Measurements from ENCODE around the gene ACBD5.
"Not testable (repeated sequence)": the region's sequence is repeated elsewhere in the genome, so short reads cannot be mapped to it uniquely, and the experiment has no call there.

The ACBD5 gene

GRCh38 chr10:27237531-27237930, 3.1 kb downstream of the ACBD5 start:
- DNase-seq: not testable (repeated sequence)

GRCh38 chr10:27236589-27237128, 3.9 kb downstream of the ACBD5 start:
- not testable (repeated sequence) for DNase-seq

DNA sequence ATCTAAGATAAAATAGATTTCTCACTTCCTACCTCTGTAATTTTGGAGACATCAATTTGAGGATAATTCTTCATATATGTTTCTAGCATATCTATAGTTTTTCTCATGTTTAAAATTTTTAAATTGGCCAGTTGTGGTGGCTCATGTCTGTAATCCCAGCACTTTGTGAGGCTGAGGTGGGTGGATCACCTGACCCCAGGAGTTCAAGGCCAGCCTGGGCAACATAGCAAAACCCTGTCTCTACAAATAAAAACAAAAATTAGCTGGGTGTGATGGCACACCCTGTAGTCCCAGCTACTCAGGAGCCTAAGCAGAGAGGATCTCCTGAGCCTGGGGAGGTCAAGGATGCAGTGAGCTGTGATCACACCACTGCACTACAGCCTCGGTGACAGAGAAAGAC, 4.9 kb downstream of the ACBD5 start:
- no peak for DNase-seq

- DNase-seq: no peak
Measured at GRCh38 chr10:27230022-27230421, 10.6 kb downstream of the ACBD5 start.

DNA sequence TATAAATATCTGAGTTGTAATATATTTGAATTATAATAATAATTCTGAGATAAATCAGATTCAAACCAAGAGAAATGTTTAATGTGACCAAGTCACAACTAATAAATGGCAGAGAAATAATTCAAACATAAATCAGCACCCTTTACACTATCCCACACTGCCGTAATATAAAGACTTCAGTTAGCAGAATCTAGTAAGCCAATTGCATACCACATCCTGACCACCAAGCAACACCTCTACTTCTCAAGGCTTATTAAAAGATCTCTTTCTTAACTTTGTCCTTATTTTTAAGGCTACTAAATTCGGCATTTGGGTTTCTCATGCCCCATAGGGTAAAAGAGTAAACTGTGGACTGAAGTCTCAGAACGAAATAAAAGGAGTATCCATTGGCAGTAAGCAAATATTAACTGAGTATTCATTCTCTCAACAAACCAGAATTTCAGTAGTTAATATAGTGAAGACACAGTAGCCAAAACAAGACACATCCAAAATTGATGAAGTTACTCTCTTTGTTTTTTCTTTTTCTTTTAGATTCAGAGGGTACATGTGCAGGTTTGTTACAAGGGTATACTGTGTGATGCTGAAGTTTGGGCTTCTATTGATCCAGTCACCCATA, 14.8 kb downstream of the ACBD5 start:
- no peak for DNase-seq

DNA sequence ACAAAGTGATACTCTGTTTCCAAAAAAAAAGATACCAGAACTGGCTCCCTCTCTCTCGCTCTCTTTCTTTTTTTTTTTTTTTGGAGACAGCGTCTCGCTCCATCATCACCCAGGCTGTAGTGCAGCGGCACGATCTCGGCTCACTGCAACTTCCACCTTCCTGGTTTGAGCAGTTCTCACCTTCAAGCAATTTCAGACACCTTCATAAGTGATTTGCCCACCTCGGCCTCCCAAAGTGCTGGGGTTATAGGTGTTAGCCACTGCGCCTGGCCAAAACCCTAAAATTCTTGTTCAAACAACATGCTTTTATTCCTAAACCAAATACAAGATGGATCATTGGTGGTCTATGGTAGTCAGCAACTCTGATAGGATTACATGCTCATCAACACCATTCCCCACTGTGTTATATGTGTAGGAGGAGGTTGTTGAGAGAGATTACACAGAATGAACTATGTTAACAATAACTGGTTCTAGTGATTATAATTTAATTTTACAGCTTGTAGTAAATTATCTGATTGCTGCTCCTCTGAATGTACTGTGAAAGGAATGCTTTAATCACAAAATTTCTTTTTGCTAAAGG, 15.5 kb downstream of the ACBD5 start:
- DNase-seq: no peak

GRCh38 chr10:27223964-27224363, 16.6 kb downstream of the ACBD5 start:
- peak; percentile 51 to 74 (median 72) for DNase-seq

GRCh38 chr10:27207350-27207749, 33.2 kb downstream of the ACBD5 start:
- DNase-seq: no peak

DNA sequence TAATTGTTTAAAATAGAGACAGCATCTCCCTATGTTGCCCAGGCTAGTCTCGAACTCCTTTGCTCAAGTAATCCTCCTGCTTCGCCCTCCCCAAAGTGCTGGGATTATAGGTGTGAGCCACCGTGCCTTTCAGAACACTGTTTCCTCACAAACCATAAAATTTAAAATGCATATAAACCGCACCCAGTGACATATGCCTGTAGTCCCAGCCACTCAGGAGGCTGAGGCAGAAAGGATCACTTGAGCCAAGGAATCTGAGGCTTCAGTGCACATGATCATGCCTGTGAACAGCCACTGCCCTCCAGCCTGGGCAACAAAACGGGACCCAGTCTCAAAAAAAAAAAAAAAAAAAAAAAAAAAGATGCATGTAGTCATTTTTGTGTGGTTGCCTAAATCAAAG, 36.8 kb downstream of the ACBD5 start:
- DNase-seq: no peak

- no peak for DNase-seq
Measured at GRCh38 chr10:27197980-27198620, 42.5 kb downstream of the ACBD5 start.

- peak; percentile 83 to 90 (median 85) for DNase-seq
Measured at GRCh38 chr10:27192284-27192683, 48.3 kb downstream of the ACBD5 start.

- no peak for DNase-seq
Measured at GRCh38 chr10:27190508-27190907, 50.1 kb downstream of the ACBD5 start.

GRCh38 chr10:27188897-27189296, 51.7 kb downstream of the ACBD5 start:
- no peak for DNase-seq

DNA sequence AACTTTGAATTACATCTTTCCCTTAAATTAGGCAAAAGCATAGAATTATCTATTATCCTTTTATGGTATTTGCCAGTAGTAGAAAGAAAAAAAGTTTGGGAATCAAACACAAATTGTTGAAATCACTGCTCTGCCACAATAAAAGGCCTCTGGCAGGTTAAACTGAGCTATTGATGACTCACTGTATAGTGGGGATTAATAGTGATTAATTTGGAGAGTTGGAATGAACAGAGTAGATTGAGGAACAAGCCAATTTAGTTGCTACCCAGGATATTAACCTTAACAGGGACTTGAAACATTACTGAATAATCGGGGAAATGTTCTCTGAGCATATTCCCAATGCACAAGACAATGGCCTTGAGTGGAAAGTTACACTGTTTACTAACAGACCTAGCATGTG, 52.3 kb downstream of the ACBD5 start:
- DNase-seq: no peak

GRCh38 chr10:27169849-27170248, 70.7 kb downstream of the ACBD5 start:
- no peak for DNase-seq

DNA sequence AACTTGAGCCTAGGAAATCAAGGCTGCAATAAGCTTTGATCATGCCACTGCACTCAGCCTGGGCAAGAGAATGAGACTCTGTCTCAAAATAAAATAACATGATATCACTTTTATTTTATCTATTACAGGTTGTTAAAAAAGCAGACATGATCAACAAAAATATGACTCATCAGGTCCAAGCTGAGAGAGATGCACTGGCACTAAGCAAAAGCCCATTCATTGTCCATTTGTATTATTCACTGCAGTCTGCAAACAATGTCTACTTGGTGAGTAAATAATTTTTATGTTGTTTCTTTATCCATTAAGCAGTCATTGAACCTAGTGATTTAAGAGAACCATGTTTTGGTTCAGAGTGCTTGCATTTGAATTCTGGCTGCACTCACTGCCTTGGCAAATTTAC, 82.2 kb downstream of the ACBD5 start:
- DNase-seq: peak in 1 of 3 donors; percentile 21

GRCh38 chr10:27157150-27157549, 83.4 kb downstream of the ACBD5 start:
- peak; percentile 28 to 54 (median 37) for DNase-seq

DNA sequence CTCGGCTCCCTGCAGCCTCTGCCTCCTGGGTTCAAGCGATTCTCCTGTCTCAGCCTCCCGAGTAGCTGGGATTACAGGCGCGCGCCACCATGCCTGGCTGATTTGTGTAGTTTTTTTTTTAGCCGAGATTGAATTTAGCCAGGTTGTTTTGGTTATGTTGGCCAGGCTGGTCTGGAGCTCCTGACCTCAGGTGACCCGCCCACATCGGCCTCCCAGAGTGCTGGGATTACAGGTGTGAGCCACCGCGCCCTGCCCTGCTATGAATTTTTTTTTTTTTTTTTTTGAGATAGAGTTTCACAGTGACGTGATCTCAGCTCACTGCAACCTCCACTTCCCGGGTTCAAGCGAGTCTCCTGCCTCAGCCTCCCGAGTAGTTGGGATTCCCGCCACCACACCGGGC, 84.0 kb downstream of the ACBD5 start:
- DNase-seq: not testable (repeated sequence)

- peak; percentile 98 for DNase-seq
Measured at GRCh38 chr10:27155066-27155754, 85.4 kb downstream of the ACBD5 start, which contains the start of gene MASTL. Gene MASTL, plus strand, starts transcription at chr10:27155352. Its CDS starts 75 bp downstream, at chr10:27155427.

DNA sequence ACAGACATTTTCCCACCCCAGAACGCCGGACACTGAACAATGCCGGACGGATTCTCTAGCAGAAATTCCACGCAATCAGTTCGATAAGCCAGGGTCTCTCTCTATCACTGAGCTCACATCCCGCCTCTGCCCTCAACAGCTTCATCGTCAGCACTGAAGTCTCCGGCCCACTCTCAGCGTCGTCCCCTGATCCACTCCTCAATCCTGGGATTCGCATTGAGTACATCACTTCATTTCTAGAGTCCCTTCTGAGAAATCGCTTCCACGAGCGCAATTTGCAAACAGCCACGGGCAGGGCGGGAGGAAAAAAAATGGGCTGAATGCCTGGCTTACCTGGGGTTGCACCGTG, 86.8 kb downstream of the ACBD5 start:
- peak; percentile 35 to 60 (median 54) for DNase-seq

DNA sequence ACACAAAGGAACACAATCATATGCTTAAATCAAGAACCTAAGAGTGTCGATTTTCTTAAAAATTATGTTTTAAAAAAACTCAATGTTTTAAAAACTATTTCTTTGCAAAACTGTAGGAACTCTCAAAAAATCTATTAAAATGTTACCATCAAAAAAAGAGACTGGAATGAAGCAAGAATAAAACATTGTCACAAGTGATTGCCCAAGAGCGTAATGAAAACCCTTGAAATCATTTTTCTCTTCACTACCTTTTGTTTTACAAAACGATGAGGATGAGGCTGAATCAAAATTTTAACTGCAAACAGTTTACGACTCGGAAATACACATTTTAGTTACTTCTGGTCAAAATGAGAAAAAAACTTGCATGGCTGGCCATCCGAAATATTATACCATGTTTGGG, 87.3 kb downstream of the ACBD5 start:
- no peak for DNase-seq

DNA sequence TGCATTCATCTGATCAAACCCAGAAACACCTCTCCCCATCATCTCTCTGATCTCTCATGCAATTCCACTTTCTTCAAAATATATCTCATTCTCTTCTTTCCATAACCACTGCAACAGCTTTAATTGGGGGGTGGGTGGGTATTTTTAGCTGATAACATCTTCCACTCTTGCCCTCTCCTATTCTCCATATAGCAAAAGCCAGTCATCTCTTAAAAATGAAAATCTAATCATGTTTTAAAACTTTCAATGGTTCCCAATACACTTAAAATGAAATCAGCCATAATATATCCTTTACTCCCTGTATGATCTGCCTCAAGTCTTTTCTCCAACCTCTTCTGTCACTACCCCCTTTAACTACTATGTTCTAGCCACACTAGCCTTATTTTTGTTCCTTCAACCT, 87.9 kb downstream of the ACBD5 start:
- DNase-seq: no peak

DNA sequence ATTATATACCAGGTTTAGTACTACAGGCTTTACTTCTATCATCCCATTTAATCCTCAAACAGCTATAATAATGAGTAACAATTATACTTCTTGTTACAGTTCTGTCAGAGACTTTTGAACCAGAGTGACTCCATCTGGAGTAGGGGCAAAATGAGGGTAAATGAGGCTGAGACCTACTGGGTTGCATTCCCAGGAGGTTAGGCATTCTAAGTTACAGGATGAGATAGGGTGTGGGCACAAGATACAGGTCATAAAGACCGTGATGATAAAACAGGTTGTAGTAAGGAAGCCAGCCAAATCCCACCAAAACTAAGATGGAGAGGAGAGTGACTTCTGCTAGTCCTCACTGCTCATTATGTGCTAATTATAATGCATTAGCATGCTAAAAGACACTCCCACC, 90.3 kb downstream of the ACBD5 start:
- no peak for DNase-seq

GRCh38 chr10:27147701-27148100, 92.9 kb downstream of the ACBD5 start:
- no peak for DNase-seq

Data from suppressor macrophage treated with lipopolysaccharide for 1 hour (primary cell).